PC-3 (cell line): ENCODE results near the gene TNXB. TPM values are rescaled to one million over a fixed set of nuclear protein-coding genes. Genes with fewer than 3 reads are reported as not detected.
"Not testable (repeated sequence)": the region's sequence is repeated elsewhere in the genome, so short reads cannot be mapped to it uniquely, and the experiment has no call there.

ENCODE experiments used
- ATAC-seq: fragments of 200-7000 bp; cut with Tn5 transposase; 2 replicates; pipeline ENCODE4 v1.9.1; 2020; ENCODE audit warnings: mild to moderate bottlenecking, moderate library complexity
- BruUV-seq: library from RNA; stranded (reverse); fragments of 400-500 nt; replicated peaks from 2 replicates; lab custom pipeline; 2021; lab: Mats Ljungman, UMichigan
- CTCF ChIA-PET: fragments of 300-600 bp; sonication (Branson Sonifier 250); formaldehyde crosslinking; loops from one replicate; lab custom pipeline; 2022; ENCODE audit warnings: antibody characterized with exemption; lab: Charles Lee
- POLR2A ChIA-PET: fragments of 300-600 bp; sonication (Branson Sonifier 250); formaldehyde crosslinking; loops from one replicate; lab custom pipeline; 2022; ENCODE audit warnings: antibody characterized with exemption; ENCODE audit not compliant: unreplicated experiment; lab: Charles Lee
- DNase-seq: peaks from one replicate; pipeline ENCODE4 v3.0.0-alpha.2; 2015
- H2AFZ ChIP-seq: fragments of 300-600 bp; sonication (generic); 2 replicates; pipeline ENCODE4 v1.6.0; 2016; ENCODE audit warnings: antibody characterized with exemption, low read length
- H3F3A ChIP-seq: fragments of 300-600 bp; sonication (generic); one replicate; pipeline ENCODE4 v1.6.0; 2017; ENCODE audit warnings: antibody characterized with exemption, low read length, control low read depth, mild to moderate bottlenecking; ENCODE audit not compliant: unreplicated experiment
- H3K27ac ChIP-seq: fragments of 300-600 bp; sonication (generic); 2 replicates; pipeline ENCODE4 v1.5.1; 2016; ENCODE audit warnings: mild to moderate bottlenecking, low read length
- H3K27me3 ChIP-seq: fragments of 300-600 bp; sonication (generic); 2 replicates; pipeline ENCODE4 v1.6.1; 2016; ENCODE audit warnings: low read length, mixed read lengths
- H3K36me3 ChIP-seq: fragments of 300-600 bp; sonication (generic); 2 replicates; pipeline ENCODE4 v1.6.1; 2016; ENCODE audit warnings: low read depth, mixed run types, low read length, mixed read lengths
- H3K4me1 ChIP-seq: fragments of 300-600 bp; sonication (generic); 2 replicates; pipeline ENCODE4 v1.5.1; 2016; ENCODE audit warnings: low read length; ENCODE audit not compliant: insufficient read depth
- H3K4me2 ChIP-seq: fragments of 300-600 bp; sonication (generic); 2 replicates; pipeline ENCODE4 v1.6.0; 2016; ENCODE audit warnings: low read length
- H3K4me3 ChIP-seq: fragments of 300-600 bp; sonication (generic); 2 replicates; pipeline ENCODE4 v1.5.1; 2016; ENCODE audit warnings: mild to moderate bottlenecking, low read length, mixed read lengths
- H3K79me2 ChIP-seq: fragments of 300-600 bp; sonication (generic); 2 replicates; pipeline ENCODE4 v1.6.1; 2017; ENCODE audit warnings: low read length, mixed read lengths
- H3K9ac ChIP-seq: fragments of 300-600 bp; sonication (generic); 2 replicates; pipeline ENCODE4 v1.6.0; 2016; ENCODE audit warnings: mild to moderate bottlenecking, low read length
- H3K9me2 ChIP-seq: fragments of 300-600 bp; sonication (generic); replicated peaks from 2 replicates; pipeline ENCODE4 v1.6.1; 2016; ENCODE audit warnings: mixed run types, low read length, mixed read lengths
- H3K9me3 ChIP-seq: fragments of 300-600 bp; sonication (generic); 2 replicates; pipeline ENCODE4 v1.6.1; 2016; ENCODE audit warnings: low read length, mixed read lengths
- H4K20me1 ChIP-seq: fragments of 300-600 bp; sonication (generic); 2 replicates; pipeline ENCODE4 v1.6.1; 2016; ENCODE audit warnings: low read length, mixed read lengths
- CTCF ChIP-seq: fragments of 300-600 bp; sonication (generic); conservative IDR thresholded peaks from 2 replicates; pipeline ENCODE4 v1.5.1; 2017; ENCODE audit warnings: antibody characterized with exemption, low read depth, mild to moderate bottlenecking, low read length
- EZH2 ChIP-seq: fragments of 300-600 bp; sonication (generic); IDR thresholded peaks from one replicate; pipeline ENCODE4 v1.6.1; 2017; ENCODE audit warnings: antibody characterized with exemption, mild to moderate bottlenecking, low read length; ENCODE audit not compliant: unreplicated experiment
- EZH2phosphoT487 ChIP-seq: fragments of 300-600 bp; sonication (generic); IDR thresholded peaks from 2 replicates; pipeline ENCODE4 v1.6.1; 2018; ENCODE audit warnings: mild to moderate bottlenecking, antibody characterized with exemption, low read length, borderline replicate concordance
- intact Hi-C: fragments of 100-400 bp; cut with micrococcal nuclease; formaldehyde crosslinking; loops from 2 replicates; pipeline ENCODE4 v1.9.0; 2023
- total RNA-seq: library from RNA; depleted of rRNA; stranded (reverse); fragments of >200 nt; gene quantifications from 2 replicates; pipeline ENCODE4 v1.2.3, GENCODE V29; 2014

Gene TNXB
- total RNA-seq, 1 experiment from 2014 or later, result 2.9 TPM

- Histone ChIP-seq H3K9me2 (no peaks in the 10 kb centered on the region), H3K27me3 (no peaks in the 10 kb centered on the region), H2AFZ (no peak overlapping the region), H3K79me2 (no peaks in the 10 kb centered on the region), H3K36me3 (no peaks in the 10 kb centered on the region), H3K4me3 (no peak overlapping the region), H3K9me3 (no peaks in the 10 kb centered on the region), H3F3A (no peaks in the 10 kb centered on the region), H4K20me1 (no peaks in the 10 kb centered on the region), H3K27ac (no peak overlapping the region), H3K4me2 (no peak overlapping the region), H3K4me1 (no peaks in the 10 kb centered on the region), H3K9ac (no peak overlapping the region)
- BruUV-seq, result no TSS peak
- TF ChIP-seq EZH2phosphoT487, result no peak
- no peak for TF ChIP-seq CTCF
- no peak for TF ChIP-seq EZH2
- CTCF ChIA-PET, result no interaction called here
- no peak for DNase-seq
- intact Hi-C loops, result no loop called here
- POLR2A ChIA-PET, result no interaction called here
- no peak for ATAC-seq
Observed at GRCh38 chr6:32058511-32058963, 50.6 kb downstream of the TNXB start.

GRCh38 chr6:32057966-32058365, 51.2 kb downstream of the TNXB start:
- Histone ChIP-seq H3K9me3 (no peaks in the 10 kb centered on the region), H2AFZ (no peak overlapping the region), H4K20me1 (no peaks in the 10 kb centered on the region), H3K36me3 (no peaks in the 10 kb centered on the region), H3K27me3 (no peaks in the 10 kb centered on the region), H3K9ac (no peak overlapping the region), H3K27ac (no peak overlapping the region), H3K4me2 (no peak overlapping the region), H3K9me2 (no peaks in the 10 kb centered on the region), H3K4me1 (no peaks in the 10 kb centered on the region), H3K4me3 (no peak overlapping the region), H3K79me2 (no peaks in the 10 kb centered on the region), H3F3A (no peaks in the 10 kb centered on the region)
- POLR2A ChIA-PET, result no interaction called here
- DNase-seq (no peak), ATAC-seq (no peak)
- no peak for TF ChIP-seq CTCF
- no peak for TF ChIP-seq EZH2phosphoT487
- TF ChIP-seq EZH2, result no peak
- CTCF ChIA-PET, result no interaction called here
- intact Hi-C loops, result no loop called here
- no TSS peak for BruUV-seq

DNA sequence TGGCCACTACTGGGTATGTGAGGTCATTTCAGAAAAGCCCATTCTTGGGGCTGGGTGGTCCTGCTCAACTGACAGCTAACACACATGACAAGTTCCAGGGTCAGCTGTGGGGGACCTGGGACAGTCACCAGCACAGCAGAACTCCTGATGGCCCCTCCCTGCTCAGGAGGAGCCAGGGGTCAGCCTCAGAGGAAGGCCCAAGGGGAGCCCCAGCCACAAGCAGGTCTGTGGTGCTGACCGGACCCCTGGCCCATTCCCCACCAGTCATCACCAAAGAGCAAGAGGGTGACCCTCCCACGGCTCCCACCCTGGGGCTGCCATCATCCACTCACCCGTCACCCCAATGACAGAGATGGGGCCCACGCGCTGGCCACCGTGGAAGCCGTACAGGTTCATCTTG, 52.9 kb downstream of the TNXB start:
- Histone ChIP-seq H3K36me3 (no peaks in the 10 kb centered on the region), H3K27me3 (no peaks in the 10 kb centered on the region), H3K4me3 (no peak overlapping the region), H3K4me2 (no peak overlapping the region), H3K9ac (no peak overlapping the region), H3F3A (no peaks in the 10 kb centered on the region), H3K9me2 (no peaks in the 10 kb centered on the region), H3K79me2 (no peaks in the 10 kb centered on the region), H3K27ac (no peak overlapping the region), H3K4me1 (no peaks in the 10 kb centered on the region), H3K9me3 (no peaks in the 10 kb centered on the region), H4K20me1 (no peaks in the 10 kb centered on the region), H2AFZ (no peak overlapping the region)
- BruUV-seq, result no TSS peak
- ATAC-seq, result no peak
- ChIA-PET POLR2A (no interaction called here), CTCF (no interaction called here)
- no peak for DNase-seq
- intact Hi-C loops, result no loop called here
- TF ChIP-seq EZH2, result no peak
- no peak for TF ChIP-seq CTCF
- TF ChIP-seq EZH2phosphoT487, result no peak

GRCh38 chr6:32055756-32056155, 53.4 kb downstream of the TNXB start:
- H3K36me3 ChIP-seq, H3K27me3 ChIP-seq, CTCF ChIA-PET, H2AFZ ChIP-seq, ATAC-seq, H3K9ac ChIP-seq, H3K4me1 ChIP-seq, H3K9me2 ChIP-seq, H3K79me2 ChIP-seq, POLR2A ChIA-PET, H3K4me3 ChIP-seq, intact Hi-C loops, H3K9me3 ChIP-seq, H4K20me1 ChIP-seq, BruUV-seq, H3F3A ChIP-seq, H3K4me2 ChIP-seq, DNase-seq, H3K27ac ChIP-seq: not testable (repeated sequence)

DNA sequence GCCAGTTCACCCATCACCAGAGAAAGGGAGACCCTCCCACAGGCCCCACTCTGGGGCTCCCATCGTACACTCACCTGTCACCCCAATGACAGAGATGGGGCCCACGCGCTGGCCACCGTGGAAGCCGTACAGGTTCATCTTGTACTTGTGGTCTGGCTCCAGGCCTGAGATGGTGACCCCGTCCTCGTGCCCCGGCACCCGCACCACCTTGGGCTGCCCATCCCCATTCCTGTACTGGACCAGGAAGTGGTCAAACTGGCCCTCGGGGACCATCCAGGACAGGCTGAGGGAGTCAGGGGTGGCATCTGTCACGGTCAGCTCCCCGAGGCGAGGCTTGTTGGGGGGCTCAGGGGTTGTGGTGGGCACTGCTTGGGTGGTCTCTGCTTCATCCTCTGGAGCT, 55.8 kb downstream of the TNXB start:
- H3K9me2 ChIP-seq, intact Hi-C loops, H3K9me3 ChIP-seq, H3K36me3 ChIP-seq, DNase-seq, H2AFZ ChIP-seq, H3F3A ChIP-seq, H3K4me1 ChIP-seq, BruUV-seq, H3K79me2 ChIP-seq, H3K27ac ChIP-seq, H3K4me2 ChIP-seq, ATAC-seq, POLR2A ChIA-PET, H3K4me3 ChIP-seq, CTCF ChIA-PET, H3K27me3 ChIP-seq, H3K9ac ChIP-seq, H4K20me1 ChIP-seq: not testable (repeated sequence)
